Peyer's patch (tissue), 4 donors: ENCODE data around the gene NFE2L3. TPM values are rescaled to one million over a fixed set of nuclear protein-coding genes. Genes with fewer than 3 reads are reported as not detected.

Experiments used
- DNase-seq, 3 donors: peaks; one replicate each; pipeline ENCODE4 v3.0.0-alpha.2; 2017 to 2019
- H3K27ac ChIP-seq, 4 donors: fragments of 200-600 bp; sonication (generic); one replicate each; pipeline ENCODE4 v1.5.1; 2016 to 2019
- H3K27me3 ChIP-seq, 2 donors: fragments of 200-600 bp; sonication (generic); one replicate each; pipeline ENCODE4 v1.5.1; 2019
- H3K36me3 ChIP-seq, 3 donors: fragments of 200-600 bp; sonication (generic); one replicate each; pipeline ENCODE4 v1.5.1; 2016 to 2019
- H3K4me1 ChIP-seq, 4 donors: fragments of 200-600 bp; sonication (generic); one replicate each; pipeline ENCODE4 v1.5.1; 2016 to 2019
- H3K4me3 ChIP-seq, 4 donors: fragments of 200-600 bp; sonication (generic); 1 replicate in 3 of 4; 2 replicates in 1 of 4; pipeline ENCODE4 v1.5.1; 2016 to 2019; ENCODE audit warnings: mild to moderate bottlenecking in 1 of 4
- H3K9me3 ChIP-seq, 4 donors: fragments of 200-600 bp; sonication (generic); one replicate each; pipeline ENCODE4 v1.5.1; 2016 to 2019; ENCODE audit warnings: mild to moderate bottlenecking in 1 of 4
- POLR2A ChIP-seq, 2 donors: fragments of 450-650 bp; IDR thresholded peaks; one replicate each; pipeline ENCODE4 v1.5.1; 2017; ENCODE audit warnings: antibody characterized with exemption in 2 of 2, mild to moderate bottlenecking in 2 of 2, moderate library complexity in 2 of 2
- total RNA-seq, 4 donors: library from RNA; depleted of rRNA; stranded (reverse); fragments of >200 nt; gene quantifications; one replicate each; pipeline ENCODE4 v1.1.0, GENCODE V29; 2016
- TF ChIP-seq, protein P1 (sequence below), 6 experiments: fragments of 450-650 bp in 4 of 6; fragments of 200-600 bp in 2 of 6; sonication (generic) in 1 of 6; IDR thresholded peaks; one replicate each; pipeline ENCODE4 v1.5.1; 2017 to 2019; ENCODE audit warnings: antibody characterized with exemption in 6 of 6, mild to moderate bottlenecking in 3 of 6, moderate library complexity in 1 of 6

Gene NFE2L3
- total RNA-seq, 4 donors from 2014 or later = 5.3 to 10.5 (median 6.6) TPM

DNA sequence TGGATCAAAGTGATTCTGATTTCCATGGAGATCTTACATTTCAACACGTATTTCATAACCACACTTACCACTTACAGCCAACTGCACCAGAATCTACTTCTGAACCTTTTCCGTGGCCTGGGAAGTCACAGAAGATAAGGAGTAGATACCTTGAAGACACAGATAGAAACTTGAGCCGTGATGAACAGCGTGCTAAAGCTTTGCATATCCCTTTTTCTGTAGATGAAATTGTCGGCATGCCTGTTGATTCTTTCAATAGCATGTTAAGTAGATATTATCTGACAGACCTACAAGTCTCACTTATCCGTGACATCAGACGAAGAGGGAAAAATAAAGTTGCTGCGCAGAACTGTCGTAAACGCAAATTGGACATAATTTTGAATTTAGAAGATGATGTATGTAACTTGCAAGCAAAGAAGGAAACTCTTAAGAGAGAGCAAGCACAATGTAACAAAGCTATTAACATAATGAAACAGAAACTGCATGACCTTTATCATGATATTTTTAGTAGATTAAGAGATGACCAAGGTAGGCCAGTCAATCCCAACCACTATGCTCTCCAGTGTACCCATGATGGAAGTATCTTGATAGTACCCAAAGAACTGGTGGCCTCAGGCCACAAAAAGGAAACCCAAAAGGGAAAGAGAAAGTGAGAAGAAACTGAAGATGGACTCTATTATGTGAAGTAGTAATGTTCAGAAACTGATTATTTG, 33.3 kb downstream of the NFE2L3 start:
- Histone ChIP-seq H3K4me3 (no peak overlapping the region), H3K27me3 (no peaks in the 10 kb centered on the region), H3K27ac (no peak overlapping the region), H3K4me1 (no peaks in the 10 kb centered on the region), H3K9me3 (no peaks in the 10 kb centered on the region), H3K36me3 (peaks cover 0 to 26% (median 2%) of the 10 kb centered on the region in 3 donors)
- TF ChIP-seq, protein P1, sequence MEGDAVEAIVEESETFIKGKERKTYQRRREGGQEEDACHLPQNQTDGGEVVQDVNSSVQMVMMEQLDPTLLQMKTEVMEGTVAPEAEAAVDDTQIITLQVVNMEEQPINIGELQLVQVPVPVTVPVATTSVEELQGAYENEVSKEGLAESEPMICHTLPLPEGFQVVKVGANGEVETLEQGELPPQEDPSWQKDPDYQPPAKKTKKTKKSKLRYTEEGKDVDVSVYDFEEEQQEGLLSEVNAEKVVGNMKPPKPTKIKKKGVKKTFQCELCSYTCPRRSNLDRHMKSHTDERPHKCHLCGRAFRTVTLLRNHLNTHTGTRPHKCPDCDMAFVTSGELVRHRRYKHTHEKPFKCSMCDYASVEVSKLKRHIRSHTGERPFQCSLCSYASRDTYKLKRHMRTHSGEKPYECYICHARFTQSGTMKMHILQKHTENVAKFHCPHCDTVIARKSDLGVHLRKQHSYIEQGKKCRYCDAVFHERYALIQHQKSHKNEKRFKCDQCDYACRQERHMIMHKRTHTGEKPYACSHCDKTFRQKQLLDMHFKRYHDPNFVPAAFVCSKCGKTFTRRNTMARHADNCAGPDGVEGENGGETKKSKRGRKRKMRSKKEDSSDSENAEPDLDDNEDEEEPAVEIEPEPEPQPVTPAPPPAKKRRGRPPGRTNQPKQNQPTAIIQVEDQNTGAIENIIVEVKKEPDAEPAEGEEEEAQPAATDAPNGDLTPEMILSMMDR (IDR thresholded peaks at IDR 0.05) = no peak
- no peak for TF ChIP-seq POLR2A (IDR thresholded peaks at IDR 0.05)
- DNase-seq = no peak

DNA sequence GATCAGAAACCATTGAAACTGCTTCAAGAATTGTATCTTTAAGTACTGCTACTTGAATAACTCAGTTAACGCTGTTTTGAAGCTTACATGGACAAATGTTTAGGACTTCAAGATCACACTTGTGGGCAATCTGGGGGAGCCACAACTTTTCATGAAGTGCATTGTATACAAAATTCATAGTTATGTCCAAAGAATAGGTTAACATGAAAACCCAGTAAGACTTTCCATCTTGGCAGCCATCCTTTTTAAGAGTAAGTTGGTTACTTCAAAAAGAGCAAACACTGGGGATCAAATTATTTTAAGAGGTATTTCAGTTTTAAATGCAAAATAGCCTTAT, 33.8 kb downstream of the NFE2L3 start:
- H3K36me3 ChIP-seq = peaks cover 0 to 31% (median 7%) of the 10 kb centered on the region in 3 donors
- no peak for TF ChIP-seq POLR2A (IDR thresholded peaks at IDR 0.05)
- TF ChIP-seq, protein P1 (IDR thresholded peaks at IDR 0.05) = no peak
- no peak for DNase-seq
- no peaks in the 10 kb centered on the region for H3K9me3 ChIP-seq
- H3K4me3 ChIP-seq = no peak overlapping the region
- no peak overlapping the region for H3K27ac ChIP-seq
- H3K27me3 ChIP-seq = no peaks in the 10 kb centered on the region
- no peaks in the 10 kb centered on the region for H3K4me1 ChIP-seq

DNA sequence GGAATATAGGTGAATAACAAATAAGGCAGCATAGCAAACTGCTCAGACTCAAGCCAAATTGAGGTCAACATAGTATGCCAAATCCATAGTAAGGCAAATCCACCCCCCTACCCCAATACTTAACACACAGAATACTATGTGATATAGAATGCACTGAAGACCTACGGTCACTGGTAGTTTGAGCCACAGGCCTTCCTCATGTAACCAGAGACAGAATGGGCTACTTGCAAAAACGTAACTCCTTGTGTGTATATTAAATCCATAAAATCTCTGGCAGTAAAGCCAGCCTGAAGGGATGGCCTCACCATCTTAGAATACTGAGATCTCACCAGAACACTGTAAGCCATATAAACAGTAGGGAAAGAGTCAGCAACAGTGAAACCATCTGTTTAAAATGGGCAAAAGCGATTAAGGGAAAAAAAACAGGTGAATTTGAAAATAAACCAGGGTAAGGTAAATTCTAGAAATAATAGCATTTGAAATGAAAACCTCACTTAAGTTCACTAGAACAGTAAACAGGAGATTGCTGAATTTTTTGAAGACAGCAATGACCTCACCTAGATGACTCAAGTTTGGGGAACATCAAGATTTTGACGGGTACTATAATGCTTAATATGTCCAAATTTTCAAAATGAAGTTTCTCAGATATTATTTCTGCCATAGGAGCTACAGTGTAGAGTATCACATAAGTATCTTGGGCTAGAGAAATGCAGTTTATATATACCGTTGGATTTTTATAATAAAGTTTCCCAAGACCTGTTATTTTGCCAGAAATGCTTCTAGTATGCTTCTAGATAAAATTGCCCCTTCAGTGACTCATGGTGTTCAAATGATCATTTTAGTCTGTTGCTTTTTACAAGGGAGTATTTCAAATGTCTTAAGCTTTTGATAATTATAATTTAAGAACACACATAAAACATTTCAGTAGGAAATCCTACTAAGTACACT, 34.6 kb downstream of the NFE2L3 start:
- H3K4me1 ChIP-seq = no peaks in the 10 kb centered on the region
- peaks cover 0 to 39% (median 7%) of the 10 kb centered on the region in 3 donors for H3K36me3 ChIP-seq
- TF ChIP-seq, protein P1 (IDR thresholded peaks at IDR 0.05) = no peak
- TF ChIP-seq POLR2A (IDR thresholded peaks at IDR 0.05) = no peak
- no peak overlapping the region for H3K27ac ChIP-seq
- H3K4me3 ChIP-seq = no peak overlapping the region
- DNase-seq = no peak
- H3K27me3 ChIP-seq = no peaks in the 10 kb centered on the region
- H3K9me3 ChIP-seq = no peaks in the 10 kb centered on the region

DNA sequence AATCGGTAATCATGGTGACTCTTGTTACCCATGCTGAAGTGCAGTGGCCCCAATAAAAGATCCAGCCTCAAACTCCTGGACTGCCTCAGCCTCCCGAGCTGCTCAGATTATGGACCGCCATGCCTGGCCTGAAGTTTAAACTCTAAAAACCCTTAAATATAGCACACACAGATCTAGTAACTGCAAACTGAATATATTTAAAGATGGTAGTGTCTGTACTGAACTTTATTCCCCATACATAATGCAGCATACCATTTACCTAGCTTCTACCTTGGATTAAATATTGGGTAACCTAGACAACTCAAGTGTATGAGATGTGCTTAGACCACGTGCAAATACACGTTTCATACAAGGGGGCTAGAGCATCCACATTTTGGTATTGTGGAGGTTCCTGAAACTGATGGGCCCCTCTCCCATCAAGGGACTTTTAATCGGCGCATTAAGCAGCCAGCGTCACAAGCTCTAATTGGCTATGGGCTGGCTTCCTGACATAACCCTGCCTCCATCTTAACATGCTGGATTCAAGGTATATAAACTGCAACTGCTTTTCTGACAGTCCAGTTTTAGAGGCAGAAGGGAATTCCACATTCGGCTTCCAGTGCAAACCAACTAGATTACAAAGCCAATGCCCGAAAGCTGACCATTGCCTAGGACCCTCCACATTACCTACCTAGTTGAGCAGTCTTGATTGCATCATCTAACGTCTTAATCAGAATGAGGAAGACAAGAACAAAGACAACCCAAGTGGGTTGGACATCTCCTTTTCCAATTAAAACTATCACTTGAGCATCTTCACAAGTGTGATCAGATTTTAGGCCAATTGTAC, 35.6 kb downstream of the NFE2L3 start:
- Histone ChIP-seq H3K36me3 (peaks cover 0 to 49% (median 7%) of the 10 kb centered on the region in 3 donors), H3K9me3 (no peaks in the 10 kb centered on the region), H3K27me3 (no peaks in the 10 kb centered on the region), H3K4me1 (peaks cover 0 to 7% (median 3%) of the 10 kb centered on the region in 4 donors), H3K27ac (no peak overlapping the region), H3K4me3 (no peak overlapping the region)
- no peak for DNase-seq
- TF ChIP-seq, protein P1 (IDR thresholded peaks at IDR 0.05) = no peak
- no peak for TF ChIP-seq POLR2A (IDR thresholded peaks at IDR 0.05)

DNA sequence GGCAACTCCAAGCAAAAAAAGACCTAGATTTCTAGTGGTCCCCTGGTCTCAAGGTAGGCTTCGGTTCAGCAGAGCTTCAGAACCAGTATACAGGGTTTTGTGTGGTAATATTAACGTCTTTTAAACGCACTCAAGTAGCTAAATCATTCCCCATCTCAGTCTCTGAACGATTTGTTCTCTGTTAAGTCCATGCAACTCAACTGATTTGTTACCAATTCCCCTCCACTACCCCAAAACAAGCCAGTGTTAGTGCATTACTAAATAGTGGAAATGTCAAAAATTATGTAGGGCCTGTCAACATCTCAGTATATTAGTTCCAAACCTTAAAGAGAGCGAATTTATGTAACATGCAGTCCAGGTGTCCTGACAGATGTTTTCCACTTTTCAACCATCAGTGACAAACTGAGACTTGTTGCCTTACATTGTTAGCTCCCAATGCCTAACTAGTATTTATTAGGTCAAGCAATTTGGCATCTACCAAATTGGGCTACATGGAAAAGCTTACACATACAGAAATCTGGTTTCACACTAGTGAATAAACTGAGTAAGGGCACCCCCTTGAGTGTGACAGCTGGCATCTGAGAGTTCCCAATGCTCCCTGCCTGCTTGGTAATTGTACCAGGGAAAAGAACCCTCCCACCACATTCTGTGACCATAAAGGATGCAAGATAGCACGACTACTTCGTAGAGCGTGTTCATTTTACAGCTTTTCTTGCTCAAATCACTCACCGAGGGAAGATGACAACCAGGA, 36.4 kb downstream of the NFE2L3 start:
- H3K27me3 ChIP-seq = no peaks in the 10 kb centered on the region
- no peak for TF ChIP-seq POLR2A (IDR thresholded peaks at IDR 0.05)
- TF ChIP-seq, protein P1 (IDR thresholded peaks at IDR 0.05) = no peak
- no peak overlapping the region for H3K4me3 ChIP-seq
- H3K4me1 ChIP-seq = peaks cover 0 to 15% (median 7%) of the 10 kb centered on the region in 4 donors
- no peak overlapping the region for H3K27ac ChIP-seq
- no peak for DNase-seq
- no peaks in the 10 kb centered on the region for H3K9me3 ChIP-seq
- peaks cover 0 to 56% (median 7%) of the 10 kb centered on the region in 3 donors for H3K36me3 ChIP-seq
